DMS114 treated with DMSO at 0.1 percent for 48 hours (cell line): Measurements from ENCODE around the gene PSORS1C1.

ENCODE experiments used
- DNase-seq: peaks from one replicate; lab custom pipeline; 2025; ENCODE audit not compliant: unreplicated experiment; lab: John Stamatoyannopoulos, UW

Gene PSORS1C1

DNA sequence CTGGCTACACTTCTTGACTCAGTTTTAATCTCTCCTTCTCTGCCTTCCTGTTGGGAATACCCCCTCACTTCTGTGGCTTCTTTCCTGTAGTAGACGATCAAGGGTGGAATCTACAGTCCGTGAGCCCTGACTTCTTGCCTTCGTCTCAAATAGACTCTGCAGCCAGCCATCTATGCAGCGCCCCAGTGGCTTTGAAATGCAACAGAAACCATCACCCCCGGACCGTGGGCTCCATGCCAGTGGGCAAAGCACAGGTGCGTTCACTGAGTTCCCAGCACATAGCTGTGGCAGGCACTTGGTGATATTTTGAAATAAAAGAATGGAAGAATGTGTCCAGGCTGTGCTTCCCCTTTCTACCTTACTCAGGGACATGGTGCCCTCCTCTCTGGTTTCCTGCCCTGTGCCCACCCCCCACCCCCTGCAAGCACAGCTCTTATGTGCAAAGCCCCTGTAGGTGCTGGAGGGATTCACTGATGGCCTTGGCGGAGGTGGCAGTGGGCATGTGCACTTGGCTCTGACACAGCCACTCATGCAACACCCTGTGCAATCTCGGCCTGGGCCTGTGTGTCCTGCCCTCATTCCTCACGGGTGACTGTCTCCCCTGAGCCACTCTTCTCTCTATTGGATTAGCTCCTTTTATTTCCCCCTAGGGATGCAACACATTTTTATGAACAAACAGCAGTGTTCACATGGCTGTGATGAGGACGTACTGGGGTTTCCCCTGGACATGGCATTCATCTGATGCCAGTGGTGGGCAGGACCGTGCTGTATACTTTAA lies 11.2 kb downstream of the PSORS1C1 start:
- no peak for DNase-seq

DNA sequence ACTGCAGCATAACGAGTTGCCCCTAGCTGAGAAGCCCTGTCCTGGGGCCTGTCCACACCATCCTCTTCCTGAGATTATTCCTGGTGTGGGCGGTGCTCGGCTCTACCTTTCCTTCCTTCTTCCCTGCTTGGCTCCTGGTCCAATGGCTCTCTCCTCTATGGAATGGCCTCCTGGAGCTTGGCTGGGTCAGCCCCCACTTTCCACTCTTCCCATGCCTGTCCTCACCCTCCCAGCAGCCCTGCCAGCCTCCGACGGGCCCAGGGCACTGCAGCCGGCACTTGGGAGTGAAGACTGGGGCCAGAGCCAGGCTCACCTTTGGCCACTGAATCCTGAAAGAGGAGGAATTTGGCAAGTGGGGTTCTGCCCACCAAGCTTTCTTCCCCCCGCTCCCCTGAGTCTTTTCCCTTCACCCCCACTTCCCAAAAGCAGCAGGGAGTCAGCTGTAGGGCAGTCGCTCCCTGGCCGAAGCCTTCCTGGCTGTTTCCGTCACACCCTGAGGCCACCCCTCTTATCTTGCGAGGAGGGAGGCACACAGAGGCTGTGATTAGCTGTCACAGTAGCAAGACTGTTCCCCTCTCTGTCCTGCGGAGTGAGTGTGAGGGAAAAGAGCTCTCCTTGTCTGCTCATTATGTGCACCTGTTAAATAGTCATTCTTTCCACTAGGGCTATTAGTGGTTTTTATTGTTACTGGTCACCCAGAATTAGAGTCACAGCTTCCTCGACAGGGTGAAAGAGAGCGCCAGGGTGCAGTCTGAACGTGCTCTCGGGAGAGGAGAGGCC lies 12.0 kb downstream of the PSORS1C1 start:
- no peak for DNase-seq

DNA sequence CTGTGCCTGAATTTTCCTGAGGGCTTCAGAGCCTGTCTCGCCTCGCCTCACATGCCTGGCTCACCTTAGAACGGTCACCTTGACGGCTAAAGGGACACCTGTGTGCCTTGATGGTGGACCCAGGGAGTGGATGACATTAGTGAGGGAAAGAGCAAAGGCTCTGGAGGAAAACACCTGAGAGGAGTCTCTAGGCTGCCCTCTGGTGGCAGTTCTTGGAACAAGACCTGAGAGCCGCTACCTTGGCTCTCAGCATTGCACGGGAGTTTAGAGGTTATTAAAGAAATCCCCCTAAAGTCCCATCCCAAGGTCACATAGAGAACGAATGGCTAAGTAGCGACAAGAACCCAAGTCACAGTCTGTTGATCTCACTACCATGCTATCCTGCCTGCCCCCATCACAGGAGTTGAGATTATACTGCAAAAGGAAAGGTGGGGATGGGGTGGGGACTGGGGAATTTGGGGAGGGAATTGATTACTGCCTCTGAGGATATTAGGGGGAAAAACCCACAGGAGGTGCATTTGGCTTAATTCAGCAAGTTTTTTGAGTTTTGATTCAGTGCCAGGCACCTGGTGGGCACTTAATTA lies 13.6 kb downstream of the PSORS1C1 start:
- no peak for DNase-seq

DNA sequence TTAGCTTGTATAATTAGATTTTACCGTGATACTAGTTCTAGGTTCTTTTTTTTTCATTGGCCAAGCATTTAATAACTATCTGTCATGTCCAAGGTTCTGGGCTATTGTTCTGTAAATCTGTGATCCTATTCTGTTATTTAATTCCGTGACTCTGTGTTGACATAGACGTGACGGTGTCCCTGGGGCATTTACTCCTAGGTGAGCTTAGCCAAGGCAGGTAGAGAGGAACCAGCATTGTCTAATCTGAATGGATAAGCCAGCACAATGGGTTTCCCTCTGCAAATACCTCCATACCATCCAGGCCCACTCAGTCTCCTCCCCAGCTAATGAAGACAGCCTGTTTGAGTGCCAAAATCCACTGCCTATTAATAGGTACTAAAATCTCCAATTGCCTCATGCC lies 14.5 kb downstream of the PSORS1C1 start:
- no peak for DNase-seq

DNA sequence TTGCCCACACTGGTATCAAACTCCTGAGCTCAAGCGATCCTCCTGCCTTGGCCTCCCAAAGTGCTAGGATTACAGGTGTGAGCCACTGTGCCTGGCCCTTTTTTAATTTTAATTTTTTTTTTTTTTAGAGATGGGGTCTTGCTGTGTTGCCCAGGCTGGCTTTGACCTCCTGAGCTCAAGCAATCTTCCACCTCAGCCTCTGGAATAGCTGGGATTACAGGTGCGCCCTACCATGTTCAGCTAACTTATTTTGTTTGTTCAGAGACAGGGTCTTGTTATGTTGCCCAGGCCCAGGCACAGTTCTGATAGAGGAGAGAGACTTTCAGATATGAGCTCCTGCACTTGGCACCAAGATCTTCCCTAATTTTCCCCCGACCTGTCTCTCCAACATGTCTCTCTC lies 16.2 kb downstream of the PSORS1C1 start:
- no peak for DNase-seq

DNA sequence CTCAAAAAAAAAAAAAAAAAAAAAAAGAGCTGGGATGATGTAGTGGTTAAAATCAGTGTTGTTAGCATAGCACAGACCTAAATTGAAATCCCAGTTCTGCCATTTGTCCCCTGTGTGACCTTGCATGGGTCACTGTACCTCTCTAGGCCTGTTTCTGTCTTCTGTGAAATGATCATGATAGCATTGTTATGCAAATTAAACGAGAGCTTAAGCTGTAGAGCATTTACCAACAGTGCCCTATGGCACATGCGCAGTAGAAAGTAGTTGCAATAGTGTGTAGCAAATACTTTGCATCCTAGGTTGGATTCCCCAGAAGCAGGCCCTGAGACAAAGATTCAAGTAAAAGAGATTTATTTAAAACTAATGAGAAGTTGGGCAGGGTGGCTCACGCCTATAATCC lies 17.0 kb downstream of the PSORS1C1 start:
- DNase-seq = no peak

DNA sequence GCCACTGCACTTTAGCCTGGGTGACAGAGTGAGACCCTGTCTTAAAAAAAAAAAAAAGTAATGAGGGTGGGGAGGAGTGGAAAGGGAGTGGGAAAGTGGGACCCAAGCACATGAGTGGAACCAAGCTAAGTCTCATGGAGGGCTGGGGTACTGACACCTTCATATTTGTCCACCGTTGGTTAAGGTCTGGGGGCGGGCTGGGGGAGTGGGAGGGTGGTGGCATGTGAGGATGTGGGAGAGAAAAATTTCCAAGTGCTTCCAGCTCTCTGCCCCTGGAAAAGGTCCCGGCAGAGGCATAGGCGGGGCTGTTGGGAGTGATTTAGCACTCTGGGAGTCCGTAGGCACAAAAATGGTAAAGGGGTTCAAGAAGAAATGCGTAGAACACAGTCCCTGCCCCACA lies 18.2 kb downstream of the PSORS1C1 start:
- DNase-seq = no peak

DNA sequence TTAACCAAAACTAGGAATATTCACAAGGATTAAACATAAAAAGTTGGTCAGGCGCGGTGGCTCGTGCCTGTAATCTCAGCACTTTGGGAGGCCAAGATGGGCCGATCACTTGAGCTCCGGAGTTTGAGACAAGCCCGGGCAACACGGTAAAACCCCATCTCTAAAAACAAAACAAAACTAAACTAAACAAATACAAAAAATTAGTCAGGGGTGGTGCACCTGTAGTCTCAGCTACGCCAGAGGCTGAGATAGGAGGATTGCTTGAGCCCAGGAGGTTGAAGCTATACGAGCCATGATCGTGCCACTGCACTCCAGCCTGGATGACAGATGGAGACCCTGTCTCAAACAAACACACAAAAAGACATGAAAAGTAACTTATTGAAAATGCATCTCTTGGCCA lies 21.1 kb downstream of the PSORS1C1 start:
- no peak for DNase-seq

DNA sequence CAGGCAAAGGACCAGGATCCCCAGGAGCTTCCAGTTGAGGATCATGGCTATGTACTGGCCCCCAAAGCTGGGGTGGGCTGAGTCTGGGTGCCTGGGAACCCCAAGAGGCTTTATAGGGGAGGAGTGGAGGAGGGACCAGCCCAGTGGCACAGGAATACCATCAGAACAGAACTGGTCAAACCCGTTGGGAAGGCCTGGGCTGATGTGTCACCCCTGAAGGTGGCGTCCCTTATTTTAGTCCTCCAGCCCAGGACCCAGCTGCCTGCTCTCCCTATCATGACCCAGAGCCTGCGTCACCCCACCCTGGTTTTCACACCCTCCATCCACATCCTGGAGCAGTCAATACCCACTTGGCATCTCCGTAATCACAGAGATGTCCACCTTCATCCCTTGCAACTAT lies 24.4 kb downstream of the PSORS1C1 start, which contains the start of gene PSORS1C2:
PSORS1C2 (minus strand) TSS at position 85 of the 400 bp plus-strand sequence; CDS start at position 45, 40 bp downstream.
- DNase-seq = no peak

DNA sequence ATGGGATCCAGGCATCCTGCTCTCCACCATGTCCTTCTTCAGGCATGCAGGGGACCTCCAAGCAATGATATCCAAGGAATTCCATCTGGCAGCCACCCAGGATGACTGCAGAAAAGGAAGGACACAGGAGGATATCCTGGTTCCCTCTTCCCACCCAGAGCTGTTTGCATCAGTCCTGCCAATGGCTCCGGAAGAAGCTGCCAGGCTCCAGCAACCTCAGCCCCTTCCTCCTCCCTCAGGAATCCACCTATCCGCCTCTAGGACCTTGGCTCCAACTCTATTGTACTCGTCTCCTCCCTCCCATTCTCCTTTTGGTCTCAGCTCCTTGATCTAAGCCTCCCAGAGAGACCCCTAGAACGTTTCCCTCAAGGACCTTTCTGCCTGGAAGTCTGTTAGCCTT lies 25.0 kb downstream of the PSORS1C1 start:
- DNase-seq = no peak

DNA sequence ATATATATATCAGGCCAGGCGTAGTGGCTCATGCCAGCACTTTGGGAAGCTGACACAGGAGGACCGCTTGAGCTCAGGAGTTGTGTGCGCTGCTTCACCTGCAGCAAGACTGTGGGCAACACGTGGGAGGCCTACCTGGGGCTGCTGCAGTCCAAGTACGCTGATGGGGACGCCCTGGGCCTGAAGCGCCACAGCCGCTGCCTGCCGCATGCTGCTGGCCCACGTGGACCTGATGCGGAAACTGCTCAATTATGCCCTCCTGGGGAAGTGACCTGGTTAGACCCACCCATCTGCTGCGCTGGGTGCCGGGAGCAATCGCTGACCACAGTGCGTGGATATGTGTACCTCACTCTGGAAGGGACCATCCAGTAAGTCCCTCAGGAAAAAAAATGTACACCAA lies 26.0 kb downstream of the PSORS1C1 start:
- no peak for DNase-seq

DNA sequence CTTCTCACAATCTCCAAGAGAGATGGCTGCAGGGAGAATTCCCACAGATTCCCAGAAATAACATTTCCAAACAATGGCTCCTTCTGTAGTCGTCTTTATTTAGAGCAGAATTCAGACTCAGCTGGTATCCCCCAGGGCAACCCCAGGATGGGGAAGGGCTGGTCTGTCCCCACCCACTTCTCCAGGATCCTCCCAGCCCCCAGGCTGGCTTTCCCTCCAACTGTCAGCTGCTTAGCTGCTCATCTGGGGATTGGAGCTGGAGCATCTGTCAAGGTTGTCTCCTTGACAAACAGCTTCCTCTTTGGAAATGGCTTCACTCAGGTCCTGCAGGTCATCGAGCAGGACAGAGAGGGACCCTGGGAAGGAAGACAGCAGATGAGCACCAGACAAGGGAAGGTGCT lies 27.8 kb downstream of the PSORS1C1 start:
- DNase-seq = no peak

DNA sequence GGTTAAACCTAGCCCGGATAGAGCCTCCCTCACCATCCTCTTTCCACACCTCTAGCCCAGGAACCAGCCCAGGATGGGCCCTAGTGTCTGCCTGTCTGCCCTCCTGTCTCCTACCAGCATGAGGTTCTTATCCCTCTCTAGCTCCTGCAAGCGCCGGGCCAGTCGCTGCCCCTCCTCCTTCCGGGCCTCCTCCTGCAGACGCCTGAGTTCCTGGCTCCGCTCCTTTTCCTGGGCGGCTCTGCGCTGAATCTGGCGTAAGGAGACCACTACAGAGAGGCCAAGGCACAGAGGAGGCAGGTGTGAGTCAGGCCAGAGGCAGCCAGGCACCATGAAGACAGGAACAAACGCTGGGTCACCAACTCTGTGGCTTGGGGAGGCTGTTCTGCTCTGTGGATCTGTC lies 28.5 kb downstream of the PSORS1C1 start:
- DNase-seq = no peak

DNA sequence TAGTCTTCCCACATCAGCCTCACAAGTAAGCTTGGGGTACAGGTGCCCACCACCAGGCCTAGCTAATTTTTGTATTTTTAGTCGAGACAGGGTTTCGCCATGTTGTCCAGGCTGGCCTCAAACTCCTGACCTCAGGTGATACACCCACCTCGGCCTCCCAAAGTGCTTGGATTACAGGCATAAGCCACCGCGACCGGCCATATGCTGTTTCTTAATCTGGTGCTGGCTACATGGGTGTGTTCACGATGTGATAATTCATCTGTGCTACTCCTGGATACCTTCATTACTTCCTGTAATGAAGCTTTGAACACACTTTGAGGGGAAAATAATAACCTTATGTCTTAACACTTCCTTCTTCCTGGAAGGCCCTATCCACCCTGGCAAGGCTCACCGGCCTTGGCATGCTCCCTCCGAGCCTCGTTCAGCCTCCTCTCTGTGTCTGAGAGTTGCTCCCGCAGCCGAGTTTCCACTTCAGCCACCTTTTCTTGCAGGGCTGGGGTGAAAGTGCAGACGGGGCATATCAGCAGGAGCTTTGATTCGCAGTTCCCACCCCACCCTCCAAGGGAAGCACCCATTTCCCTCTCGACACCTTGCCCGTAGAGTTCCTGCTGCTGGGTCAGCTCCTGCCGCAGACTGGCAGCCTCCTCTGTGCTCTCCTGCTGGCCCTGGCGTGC lies 29.8 kb downstream of the PSORS1C1 start:
- DNase-seq = no peak

DNA sequence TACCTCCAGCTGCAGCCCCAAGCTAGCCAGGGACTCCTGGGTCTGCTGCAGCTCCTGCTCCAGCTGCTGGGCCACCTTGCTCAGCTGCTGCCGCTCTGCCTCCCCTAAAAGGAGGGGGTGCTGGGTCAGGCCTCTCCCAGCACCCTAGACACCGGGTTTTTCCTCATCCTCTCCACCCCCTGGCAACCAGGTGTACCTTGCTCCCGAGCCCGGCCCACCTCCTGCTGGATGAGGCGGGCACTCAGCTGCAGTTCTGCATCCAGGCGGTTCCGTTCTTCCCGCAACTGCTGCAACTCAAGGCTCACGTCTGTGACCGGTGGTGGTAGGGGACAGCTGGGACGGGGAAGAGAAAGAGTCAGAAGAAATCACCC lies 30.4 kb downstream of the PSORS1C1 start:
- DNase-seq = no peak

DNA sequence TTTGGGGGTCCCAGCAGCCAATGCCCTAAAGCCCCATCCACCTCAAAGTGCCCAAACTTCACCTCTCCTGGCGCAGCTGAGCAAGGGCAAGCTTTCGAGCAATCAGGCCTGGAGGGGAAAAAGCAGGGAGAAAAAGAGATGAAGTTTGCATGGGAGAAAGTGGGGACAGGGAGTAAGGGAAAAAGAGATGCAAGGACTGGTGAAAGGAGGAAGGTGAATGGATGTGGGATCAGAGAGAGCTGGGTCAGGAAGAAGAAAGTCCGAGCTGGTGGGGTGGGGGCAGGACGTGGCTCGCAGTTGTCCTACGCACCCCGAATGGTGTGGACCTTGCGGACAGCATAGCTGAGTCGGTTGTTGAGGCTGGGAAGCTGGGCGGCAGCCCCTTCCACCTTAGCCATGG lies 30.8 kb downstream of the PSORS1C1 start:
- DNase-seq = no peak

DNA sequence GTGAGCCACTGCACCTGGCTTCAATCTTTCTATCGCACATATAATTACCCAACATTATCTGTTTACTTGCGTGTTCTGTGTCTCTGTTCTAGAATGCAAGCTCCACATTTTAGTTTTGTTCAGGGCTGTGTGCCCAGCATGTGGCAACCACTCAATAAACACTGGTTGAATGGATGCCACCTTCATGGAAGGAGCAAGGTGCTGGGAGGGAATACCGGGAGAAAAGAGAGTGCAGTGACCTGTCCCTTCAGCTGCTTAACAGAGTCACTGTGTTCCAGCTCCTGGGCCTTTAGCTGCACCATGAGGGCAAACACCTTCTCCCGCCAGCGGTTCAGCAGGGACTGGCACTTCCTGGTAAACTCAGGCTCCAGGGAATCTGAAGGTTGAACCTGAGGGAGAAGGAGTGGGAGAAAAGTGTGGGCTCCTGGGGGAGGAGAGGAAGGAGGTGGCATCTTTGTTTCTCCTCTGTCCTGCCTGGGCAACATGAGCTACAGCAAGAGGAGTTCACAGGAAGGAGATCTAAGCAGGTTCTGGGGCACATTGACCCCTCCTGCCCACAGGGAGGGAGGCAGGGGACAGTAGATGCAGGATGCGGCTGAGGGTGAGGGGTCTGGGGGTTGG lies 35.3 kb downstream of the PSORS1C1 start:
- DNase-seq = no peak

DNA sequence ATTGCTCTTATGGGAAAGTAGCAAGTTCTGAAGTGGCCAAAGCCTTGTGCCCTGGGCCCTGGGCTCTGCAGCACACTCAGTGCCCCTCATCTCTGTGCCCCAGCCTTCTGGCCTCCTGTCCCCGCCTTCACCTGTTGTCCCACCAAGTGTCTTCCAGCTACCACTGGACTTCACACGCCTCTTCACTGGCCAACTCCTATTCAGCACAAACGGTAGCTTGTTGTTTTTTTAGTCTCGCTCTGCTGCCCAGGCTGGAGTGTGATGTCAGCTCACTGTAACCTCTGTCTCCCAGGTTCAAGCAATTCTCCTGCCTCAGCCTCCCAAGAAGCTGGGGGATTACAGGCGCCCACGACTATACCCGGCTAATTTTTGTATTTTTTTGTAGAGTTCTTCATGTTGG lies 38.2 kb downstream of the PSORS1C1 start:
- no peak for DNase-seq

DNA sequence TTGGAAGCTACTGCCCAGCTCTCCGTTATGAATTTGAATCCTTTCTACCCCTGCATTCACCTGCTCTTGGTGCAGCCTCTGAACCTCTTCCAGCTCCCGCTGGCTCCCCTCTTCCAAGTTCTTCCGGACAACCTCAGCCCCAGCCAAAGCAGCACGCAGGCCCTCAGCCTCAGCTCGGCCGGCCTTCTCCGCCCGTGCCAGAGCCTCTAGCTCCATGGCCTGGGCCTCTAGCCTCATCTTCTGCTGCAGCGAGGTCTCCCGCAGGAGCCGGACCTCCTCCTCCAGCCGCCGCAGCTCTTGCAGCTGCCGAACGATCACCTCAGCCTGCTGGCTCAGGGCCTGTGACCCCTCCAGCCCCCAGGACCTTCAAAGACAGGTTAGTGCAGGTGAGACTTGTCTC lies 39.8 kb downstream of the PSORS1C1 start:
- no peak for DNase-seq

DNA sequence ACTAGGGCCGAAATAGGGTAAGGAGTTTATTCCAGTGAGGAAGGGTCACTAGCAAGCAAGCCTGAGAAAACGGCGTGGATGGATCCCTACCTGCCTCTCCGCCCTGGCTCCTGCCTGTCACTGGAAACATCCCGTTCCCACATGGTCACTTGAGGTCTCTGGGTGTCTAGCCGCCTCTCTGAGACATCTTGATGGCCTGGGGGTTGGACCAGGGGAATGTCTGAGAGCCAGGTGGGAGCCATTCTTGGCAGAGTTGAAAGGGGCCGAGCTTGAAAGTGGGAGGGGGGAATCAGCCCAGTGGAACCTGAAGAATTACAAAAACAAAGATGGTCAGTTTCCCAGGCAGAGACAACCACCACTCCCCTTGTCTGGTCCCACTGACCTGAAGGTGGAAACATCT lies 42.0 kb downstream of the PSORS1C1 start:
- DNase-seq = no peak

DNA sequence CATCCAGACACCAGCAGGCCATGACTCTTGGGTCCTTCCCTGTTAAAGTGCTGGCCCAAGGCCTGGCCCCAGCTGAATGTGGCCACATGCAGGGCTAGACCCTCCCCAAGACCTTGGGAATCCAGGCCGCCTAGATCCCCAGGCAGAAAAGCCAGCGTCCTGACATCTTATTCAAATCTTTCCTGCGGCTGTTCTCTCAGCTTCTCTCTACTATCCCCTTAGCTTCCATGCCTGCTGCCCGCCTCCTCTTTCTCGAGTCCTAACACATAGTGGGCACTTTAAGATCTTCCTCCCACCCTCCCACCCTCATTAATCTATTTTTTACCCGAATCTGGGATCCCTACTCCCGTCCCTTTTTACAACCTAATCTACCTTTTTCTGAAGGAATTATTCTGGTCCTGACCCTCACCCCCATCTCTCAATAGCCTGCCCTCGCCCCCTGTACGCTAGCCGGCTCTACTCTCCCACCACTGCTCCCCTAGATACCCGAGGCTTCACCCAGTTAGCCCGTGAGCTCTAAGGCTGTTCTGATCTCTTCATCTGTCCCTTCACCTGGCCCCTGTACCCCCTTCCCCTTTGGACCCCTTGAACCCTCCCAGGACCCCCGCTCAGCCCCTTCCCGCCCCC lies 43.0 kb downstream of the PSORS1C1 start, which contains the start of gene CCHCR1:
CCHCR1 (minus strand) TSS at position 290 of the 627 bp plus-strand sequence; CDS start at position 88, 202 bp downstream.
- DNase-seq = no peak
